Measurements from ENCODE around the gene ROBO4. TPM values are rescaled to one million over a fixed set of nuclear protein-coding genes. Genes with fewer than 3 reads are reported as not detected.

ROBO4 gene
- total and polyA plus RNA-seq, 9 of the 15 experiments (the other 6 are each of a cell fraction or from before 2014, with no cell fraction given) = not detected

GRCh38 chr11:124864176-124864891, 33.3 kb downstream of the ROBO4 start (continued):
- TF ChIP-seq MAZ (CRISPR knock-in tag; conservative IDR thresholded peaks at IDR 0.05 in 1 of 2, IDR thresholded peaks at IDR 0.05 in 1 of 2) (no peak), TEAD4 (IDR thresholded peaks at IDR 0.05; ENCODE audit: low read length) (no peak), TEAD4 (CRISPR knock-in tag; IDR thresholded peaks at IDR 0.05; ENCODE audit: borderline replicate concordance) (no peak), NFYB (IDR thresholded peaks at IDR 0.05; ENCODE audit: extremely low read depth, insufficient read length) (no peak), TCF3 (CRISPR knock-in tag; IDR thresholded peaks at IDR 0.05) (no peak), L3MBTL2 (IDR thresholded peaks at IDR 0.05) (no peak), CXXC5 (CRISPR knock-in tag; IDR thresholded peaks at IDR 0.05) (no peak)

- no peak overlapping the region for H3K27ac ChIP-seq (ENCODE audit: extremely low read depth, low read depth, low read length)
- H4K20me1 ChIP-seq (replicated peaks; ENCODE audit: control insufficient read depth, insufficient read depth, low read length) = no peaks in the 10 kb centered on the region; the same call in none of the 2 replicates
- H3K4me1 ChIP-seq (replicated peaks in 1 of 2; ENCODE audit: control insufficient read depth in 2 of 2, insufficient read depth in 2 of 2, low read length in 2 of 2) = peaks cover 5 to 20% of the 10 kb centered on the region in 2 experiments; a peak in 2 of 5 replicates
- ATAC-seq (no peak), DNase-seq (ENCODE audit: extremely low read depth in 1 of 4, low spot score in 3 of 4) (peak in 2 of 4 experiments; percentile 35 to 46), FAIRE-seq (no peak)
- WGBS (ENCODE audit: insufficient coverage, low coverage, missing lambda C conversion rate) = 2% methylated on average over 6 of the region's 9 CpGs
- no peaks in the 10 kb centered on the region for H3K36me3 ChIP-seq (ENCODE audit: control insufficient read depth, insufficient read depth, low read length)
- no TSS peak for BruUV-seq (replicated peaks)
- no peak overlapping the region for H3K4me2 ChIP-seq (ENCODE audit: insufficient read depth, low read length)
- no peak overlapping the region for H3K4me3 ChIP-seq
- in situ Hi-C loops (cut with MboI) = loop anchor here (25.0 kb wide), 1 partner anchor 801 kb away; no protein-coding TSS in a partner anchor
- H3K27me3 ChIP-seq (ENCODE audit: control insufficient read depth in 2 of 2, insufficient read depth in 2 of 2, low read length in 2 of 2) = peaks cover 27 to 60% of the 10 kb centered on the region in 2 experiments
- no peaks in the 10 kb centered on the region for H3K9me3 ChIP-seq (replicated peaks; ENCODE audit: control insufficient read depth, insufficient read depth, low read depth, low read length)
- ChIA-PET POLR2A (no interaction called here), CTCF (ENCODE audit: low intra/inter-chr PET ratio) (interaction anchor here (1.1 kb wide), 1 partner anchor 220 kb away, joined by 3 read pairs; no protein-coding TSS in a partner anchor)
- H3K79me2 ChIP-seq (ENCODE audit: control insufficient read depth, insufficient read depth, low read length) = no peaks in the 10 kb centered on the region
- H3K9me1 ChIP-seq (ENCODE audit: control insufficient read depth, insufficient read depth, low read length) = peaks cover 3% of the 10 kb centered on the region
- no peak overlapping the region for H2AFZ ChIP-seq (ENCODE audit: low read depth, low read length)
- intact Hi-C loops (cut with micrococcal nuclease) = loop anchor here (10.0 kb wide), 1 partner anchor 799 kb away; no protein-coding TSS in a partner anchor
- no peak overlapping the region for H3K9ac ChIP-seq (ENCODE audit: insufficient read depth in 1 of 2, low read depth in 2 of 2, low read length in 2 of 2)
- TF ChIP-seq EHMT2 (IDR thresholded peaks at IDR 0.05) = 0 out of 2 replicates have a peak, but pooled peaks have one; percentile 43
- TF ChIP-seq ZBTB7A (IDR thresholded peaks at IDR 0.05; ENCODE audit: borderline replicate concordance, control insufficient read depth, low read depth, low read length) = peak; percentile 74; the same call in 1 of the 2 replicates
- peak; percentile 81 for TF ChIP-seq REST (IDR thresholded peaks at IDR 0.05; ENCODE audit: borderline replicate concordance)
- no peak for TF ChIP-seq REST (CRISPR knock-in tag; IDR thresholded peaks at IDR 0.05; ENCODE audit: low read depth)
- no peak for TF ChIP-seq RNF2 (IDR thresholded peaks at IDR 0.05)
Observed at GRCh38 chr11:124863826-124864165, 33.9 kb downstream of the ROBO4 start.

Data from K562 (cell line).